GM21447 (cell line): ENCODE data around the gene PDE8B.

Experiments used
- ATAC-seq: cut with Tn5 transposase; IDR thresholded peaks from one replicate; pipeline ENCODE4 v1.9.1; 2021; ENCODE audit not compliant: unreplicated experiment

The PDE8B gene

GRCh38 chr5:77397686-77398292 lies 187.3 kb downstream of the PDE8B start:
- ATAC-seq = no peak

DNA sequence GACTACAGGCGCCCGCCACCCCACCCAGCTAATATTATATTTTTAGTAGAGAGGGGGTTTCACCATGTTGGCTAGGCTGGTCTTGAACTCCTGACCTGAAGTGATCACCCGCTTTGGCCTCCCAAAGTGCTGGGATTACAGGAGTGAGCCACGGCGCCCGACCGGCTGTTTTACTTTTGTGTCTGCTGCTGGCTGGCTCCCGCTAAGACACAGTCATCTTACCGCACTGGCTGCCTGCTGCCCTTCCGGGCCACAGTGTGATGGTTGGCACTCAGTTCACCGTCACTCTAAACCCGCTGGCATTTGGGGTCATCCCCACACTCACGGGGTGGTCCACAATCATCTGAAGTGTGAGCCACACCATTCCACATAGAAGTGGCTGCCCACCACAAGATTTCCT lies 188.0 kb downstream of the PDE8B start:
- no peak for ATAC-seq

DNA sequence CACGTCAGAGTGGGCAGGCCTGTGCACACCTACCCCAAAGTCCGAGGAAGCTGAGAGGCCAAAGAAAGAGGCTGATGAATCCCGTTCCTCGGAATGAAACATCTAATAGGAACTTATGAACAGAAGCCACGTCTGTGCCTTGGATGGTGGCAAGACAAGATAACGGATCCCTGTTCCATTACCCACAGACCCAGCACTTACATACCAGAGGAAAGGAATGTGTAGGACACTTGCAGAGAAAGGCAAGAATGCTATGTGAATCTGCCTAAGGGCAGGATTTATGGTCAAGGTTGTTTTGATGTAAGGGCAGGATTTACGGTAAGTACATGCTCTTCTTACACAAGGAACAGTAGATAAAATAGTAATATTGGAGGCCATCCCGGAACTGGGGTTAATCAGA lies 188.4 kb downstream of the PDE8B start:
- ATAC-seq = no peak

DNA sequence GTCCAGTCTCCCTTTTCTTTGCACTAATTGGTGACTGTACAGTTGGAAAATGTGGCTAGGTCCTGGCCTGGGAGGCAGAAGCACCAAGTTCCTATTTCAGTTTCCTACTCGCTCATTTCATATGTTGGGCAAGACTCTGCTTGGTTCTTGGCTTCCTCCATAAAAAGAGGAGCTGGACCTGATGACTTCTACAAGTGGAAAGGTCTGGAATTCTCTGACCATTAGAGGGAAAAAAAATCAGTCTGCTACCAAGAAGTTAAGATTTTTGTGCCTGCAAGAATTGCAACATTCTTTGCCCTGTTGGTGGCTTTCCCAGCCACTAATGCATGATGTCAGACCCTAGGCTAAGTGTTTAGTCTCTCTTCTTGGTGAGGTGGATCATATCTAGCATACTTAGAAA lies 190.2 kb downstream of the PDE8B start:
- no peak for ATAC-seq

DNA sequence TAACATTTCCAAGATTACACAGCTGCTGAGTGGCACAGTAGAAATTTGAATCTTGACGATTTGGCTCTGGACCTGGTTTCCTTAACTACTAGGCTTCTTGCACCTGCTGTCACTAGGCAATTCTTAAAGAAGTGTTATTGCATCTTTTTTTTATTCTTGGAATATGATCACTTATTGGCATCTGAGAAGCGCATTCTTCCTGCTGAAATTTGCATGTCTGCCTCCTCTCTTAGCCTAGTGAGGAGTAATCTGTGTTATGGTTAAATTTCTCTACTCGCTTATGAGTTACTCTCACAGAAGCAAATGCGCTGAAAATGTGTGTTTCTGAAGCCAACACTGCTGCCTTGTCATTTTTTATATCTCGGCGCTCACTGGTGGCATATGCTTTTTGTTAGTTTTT lies 192.3 kb downstream of the PDE8B start:
- no peak for ATAC-seq

DNA sequence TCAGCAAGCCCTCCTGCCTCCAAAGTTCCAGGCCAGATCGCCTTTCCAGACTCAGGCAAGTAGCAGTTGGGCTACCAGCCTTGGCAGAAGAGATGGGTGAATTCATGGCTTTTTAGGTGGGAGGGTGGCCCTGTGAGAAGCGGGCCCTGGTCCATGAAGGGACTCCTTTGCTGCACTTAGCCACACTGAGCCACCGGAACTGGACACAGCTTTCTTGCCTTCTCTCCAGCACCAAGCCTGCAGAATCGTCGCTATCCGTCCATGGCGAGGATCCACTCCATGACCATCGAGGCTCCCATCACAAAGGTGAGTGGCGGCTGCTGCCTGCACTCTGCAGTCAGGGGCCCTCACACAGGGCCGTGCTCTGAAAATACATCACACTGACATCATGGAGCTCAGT lies 196.7 kb downstream of the PDE8B start:
- no peak for ATAC-seq

DNA sequence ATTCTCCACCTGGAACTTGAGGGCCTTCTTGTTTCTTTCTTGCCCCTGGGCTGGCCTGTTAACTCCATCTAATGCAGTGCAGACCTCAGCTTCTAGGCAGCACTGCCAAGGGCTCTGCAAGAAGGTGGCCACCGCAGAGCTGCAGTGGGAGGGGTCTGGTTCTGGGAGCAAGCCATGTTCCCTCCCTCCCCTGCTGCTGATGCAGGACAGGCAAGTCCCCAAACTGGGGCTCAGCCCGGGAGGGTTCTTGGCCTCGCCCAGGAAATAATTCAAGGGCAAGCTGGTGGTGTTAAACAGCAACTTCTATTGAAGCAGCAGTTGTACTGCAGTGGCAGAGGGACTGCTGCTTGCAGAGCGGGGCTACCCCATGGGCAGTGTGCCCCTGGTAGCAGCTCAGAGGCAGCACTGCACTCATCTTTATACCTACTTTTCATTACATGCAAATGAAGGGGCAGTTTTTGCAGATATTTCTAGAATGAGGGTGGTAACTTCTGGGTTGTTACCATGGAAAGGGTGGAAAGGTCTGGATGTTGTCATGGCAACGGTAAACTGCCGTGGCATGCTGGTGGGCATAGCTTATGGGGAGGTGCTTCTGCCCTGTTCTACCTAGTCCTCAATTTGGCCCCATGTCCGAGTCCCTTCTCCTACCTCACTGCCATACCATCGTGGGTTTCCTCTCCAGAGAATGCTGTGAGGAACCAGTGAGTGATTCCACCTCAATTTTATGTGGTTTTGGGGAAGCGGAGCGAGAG lies 199.6 kb downstream of the PDE8B start:
- no peak for ATAC-seq

DNA sequence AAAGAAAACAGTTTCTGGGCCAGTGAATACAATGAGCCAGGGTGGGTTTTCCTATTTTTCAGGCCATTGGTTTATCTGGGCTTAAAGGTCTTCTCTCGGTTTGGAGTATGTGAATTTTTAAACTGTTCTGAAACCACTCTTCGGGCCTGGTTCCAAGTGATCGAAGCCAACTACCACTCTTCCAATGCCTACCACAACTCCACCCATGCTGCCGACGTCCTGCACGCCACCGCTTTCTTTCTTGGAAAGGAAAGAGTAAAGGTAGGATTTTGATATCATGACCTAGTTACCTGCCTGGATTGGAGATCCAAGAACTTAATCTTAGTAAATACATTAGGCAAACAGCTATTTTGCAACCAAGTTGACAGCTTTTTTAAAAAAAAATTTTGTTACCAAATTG lies 202.6 kb downstream of the PDE8B start:
- ATAC-seq = no peak

- no peak for ATAC-seq
Observed at GRCh38 chr5:77418162-77418561, 207.7 kb downstream of the PDE8B start.

DNA sequence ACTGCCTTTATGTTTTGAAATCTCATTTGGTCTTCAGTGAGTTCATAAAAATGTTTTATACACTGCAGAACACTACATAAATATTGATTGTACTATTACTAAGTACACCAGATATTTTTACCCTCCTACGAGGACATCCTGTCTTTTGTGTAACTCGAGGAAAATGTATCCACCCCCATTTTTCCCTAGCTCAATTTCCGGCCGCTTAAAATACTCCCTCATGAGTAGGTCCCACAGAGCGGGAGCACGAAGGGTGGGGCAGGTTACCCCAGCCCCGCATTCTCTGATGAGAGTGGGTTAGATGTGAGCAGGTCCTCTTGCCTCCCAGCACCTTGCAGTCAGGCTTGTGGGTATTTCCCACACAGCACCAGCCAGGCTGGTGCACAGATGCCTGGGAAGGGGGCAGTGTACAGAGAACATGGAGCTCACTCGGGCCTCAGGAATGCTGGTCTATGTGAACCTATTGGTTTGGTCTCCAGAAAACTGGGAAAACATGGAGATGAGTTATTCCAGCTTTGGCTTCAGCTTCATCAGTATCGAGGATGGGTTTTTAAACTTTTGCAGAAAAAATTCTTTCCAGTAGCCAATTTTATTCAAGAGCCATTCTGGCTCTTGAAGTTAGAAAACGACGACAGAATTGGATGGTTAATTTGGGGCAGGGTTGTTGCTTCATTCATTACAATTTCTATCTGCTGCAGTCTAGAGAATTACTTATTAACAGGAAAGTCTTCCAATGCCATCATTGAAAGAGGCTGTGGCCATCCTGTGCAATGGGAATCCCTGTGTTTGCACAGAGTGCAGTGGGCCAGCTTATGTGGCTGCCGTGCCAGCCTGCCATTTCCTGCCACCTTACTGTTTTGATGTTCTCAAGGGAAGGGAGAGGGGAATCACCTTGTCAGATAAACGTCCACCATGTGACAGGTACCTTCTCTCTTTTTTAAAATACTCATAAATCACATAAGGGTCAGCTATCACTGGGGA lies 208.4 kb downstream of the PDE8B start:
- ATAC-seq = no peak

DNA sequence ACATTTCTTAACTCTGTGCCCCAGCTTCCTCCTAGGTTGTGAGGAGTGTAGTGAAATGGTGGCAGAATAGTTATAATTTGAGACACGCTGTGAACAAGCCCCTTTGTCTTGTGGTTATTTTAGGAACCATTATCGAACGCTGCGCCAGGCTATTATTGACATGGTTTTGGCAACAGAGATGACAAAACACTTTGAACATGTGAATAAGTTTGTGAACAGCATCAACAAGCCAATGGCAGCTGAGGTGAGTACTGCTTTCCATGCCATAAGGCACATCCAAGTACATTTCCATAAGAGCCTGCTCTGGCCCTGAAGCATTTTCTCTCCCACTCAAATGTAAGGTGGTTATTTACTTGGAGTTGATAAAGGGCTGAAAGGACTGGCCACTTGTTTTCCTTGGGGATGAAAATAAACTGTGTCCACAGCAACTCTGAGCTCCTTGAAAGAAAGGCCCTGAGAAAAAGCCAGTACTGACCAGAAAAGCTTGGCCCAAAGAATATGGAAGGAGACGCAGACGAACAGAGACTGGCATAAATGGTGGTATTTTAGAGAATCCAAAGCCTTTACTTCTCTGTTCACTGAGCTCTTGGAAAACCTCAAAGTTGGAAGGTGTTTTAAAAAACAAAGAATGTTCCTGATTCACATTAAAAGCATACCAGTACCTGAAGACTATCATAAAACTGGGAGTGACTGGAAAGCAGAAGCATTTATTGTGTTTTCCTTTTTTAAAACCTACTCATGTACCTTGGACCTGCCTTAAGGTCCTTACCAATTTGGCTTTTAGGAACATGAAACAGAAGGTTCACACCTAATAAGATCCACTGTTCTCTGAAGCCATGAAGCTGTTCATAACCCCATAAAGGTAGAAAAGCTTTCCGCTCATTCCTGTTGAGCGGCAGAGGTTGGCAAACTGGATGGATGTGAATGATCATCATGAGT lies 209.4 kb downstream of the PDE8B start:
- no peak for ATAC-seq

DNA sequence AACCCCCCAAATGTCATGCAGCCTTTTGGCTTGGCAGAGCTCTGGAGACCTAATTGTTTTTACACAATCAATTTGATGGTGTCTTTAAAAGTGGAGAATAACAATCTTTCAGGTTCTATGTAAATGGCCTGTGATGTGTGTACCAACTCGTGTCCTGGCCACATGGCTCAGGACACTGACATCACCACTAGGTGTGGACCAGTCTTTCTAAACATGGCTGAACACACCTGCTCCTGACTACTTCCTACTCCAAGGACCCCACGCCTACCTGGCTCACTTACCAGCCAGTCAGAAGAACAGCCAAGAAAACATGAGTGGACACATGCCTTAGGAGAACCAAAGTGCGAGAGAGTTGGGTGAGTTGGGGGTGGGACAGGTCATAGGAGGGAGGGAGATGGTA lies 210.5 kb downstream of the PDE8B start:
- no peak for ATAC-seq

DNA sequence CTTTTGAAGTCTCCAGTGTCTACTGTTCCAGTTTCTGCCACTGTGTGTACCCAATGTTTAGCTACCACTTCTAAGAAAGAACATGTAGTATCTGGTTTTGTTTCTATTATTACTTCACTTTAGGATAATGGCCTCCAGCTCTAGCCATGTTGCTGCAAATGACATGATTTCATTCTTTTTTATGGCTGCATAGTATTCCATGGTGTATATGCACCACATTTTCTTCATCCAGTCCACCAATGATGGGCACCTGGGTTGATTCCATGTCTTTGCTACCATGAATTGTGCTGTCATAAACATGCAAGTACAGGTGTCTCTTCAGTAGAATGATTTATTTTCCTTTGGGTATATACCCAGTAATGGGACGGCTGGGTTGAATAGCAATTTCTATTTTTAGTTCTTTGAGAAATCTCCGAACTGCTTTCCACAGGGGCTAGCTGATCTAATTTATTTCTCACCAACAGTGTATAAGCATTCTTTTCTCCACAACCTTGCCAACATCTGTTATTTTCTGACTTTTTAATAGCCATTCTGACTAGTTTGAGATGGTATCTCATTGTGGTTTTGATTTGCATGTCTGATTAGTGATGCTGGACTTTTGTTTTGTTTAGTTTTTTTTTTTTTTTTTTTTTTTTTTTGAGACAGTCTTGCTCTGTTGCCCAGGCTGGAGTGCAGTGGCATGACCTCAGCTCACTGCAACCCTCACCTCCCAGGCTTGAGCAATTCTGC lies 212.7 kb downstream of the PDE8B start:
- no peak for ATAC-seq

GRCh38 chr5:77424921-77425320 lies 214.4 kb downstream of the PDE8B start:
- no peak for ATAC-seq

DNA sequence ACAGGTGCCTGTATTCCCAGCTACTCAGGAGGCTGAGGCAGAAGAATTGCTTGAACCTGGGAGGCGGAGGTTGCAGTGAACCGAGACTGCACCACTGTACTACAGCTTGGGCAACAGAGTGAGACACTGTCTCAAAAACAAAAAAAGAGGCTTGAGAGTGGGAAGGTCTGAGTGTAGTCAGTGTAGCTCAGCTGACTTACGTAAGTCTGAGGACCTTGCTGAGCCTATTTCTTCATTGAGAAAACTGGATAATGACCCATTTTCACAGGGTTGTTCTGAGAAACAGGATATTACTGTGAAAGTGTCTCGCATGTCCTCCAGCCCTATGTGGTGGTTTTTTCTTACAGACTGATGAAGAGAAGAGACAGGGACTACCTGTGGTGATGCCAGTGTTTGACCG lies 214.9 kb downstream of the PDE8B start:
- ATAC-seq = no peak

GRCh38 chr5:77425998-77426659 lies 215.6 kb downstream of the PDE8B start:
- ATAC-seq = no peak

DNA sequence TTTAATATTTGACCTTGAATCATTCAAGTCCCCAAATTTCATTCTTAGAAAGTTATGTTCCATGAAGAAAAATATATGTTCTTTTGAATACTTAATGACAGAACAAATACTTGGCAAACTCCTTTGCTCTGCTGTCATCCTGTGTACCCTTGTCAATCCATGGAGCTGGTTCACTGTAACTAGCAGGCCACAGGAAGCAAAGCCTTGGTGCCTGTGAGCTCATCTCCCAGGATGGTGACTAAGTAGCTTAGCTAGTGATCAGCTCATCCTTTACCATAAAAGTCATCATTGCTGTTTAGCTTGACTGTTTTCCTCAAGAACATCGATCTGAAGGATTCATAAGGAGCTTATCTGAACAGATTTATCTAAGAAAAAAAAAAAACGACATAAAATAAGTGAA lies 216.2 kb downstream of the PDE8B start:
- ATAC-seq = no peak

- no peak for ATAC-seq
Observed at GRCh38 chr5:77427998-77428397, 217.5 kb downstream of the PDE8B start.

GRCh38 chr5:77428526-77428925 lies 218.0 kb downstream of the PDE8B start:
- no peak for ATAC-seq
